ENCODE results near the gene SPATA31D1.

SPATA31D1 gene

GRCh38 chr9:82024908-82025307 is 36.3 kb downstream of the SPATA31D1 start:
- no peak for DNase-seq

- DNase-seq = no peak
These were observed 43.1 kb downstream of the SPATA31D1 start for GRCh38 chr9:82031538-82032280.

GRCh38 chr9:82034956-82035731 is 46.6 kb downstream of the SPATA31D1 start:
- DNase-seq = no peak

- DNase-seq = no peak
These were observed 47.5 kb downstream of the SPATA31D1 start for GRCh38 chr9:82036086-82036485.

- DNase-seq = no peak
These were observed 48.6 kb downstream of the SPATA31D1 start for GRCh38 chr9:82037126-82037525.

GRCh38 chr9:82038897-82039296 is 50.3 kb downstream of the SPATA31D1 start:
- no peak for DNase-seq
